K562 (cell line): ENCODE measurements around the gene ULK1. TPM values are rescaled to one million over a fixed set of nuclear protein-coding genes. Genes with fewer than 3 reads are reported as not detected.

Experiments
- FOXP4 ChIP-seq: sonication (generic); formaldehyde crosslinking; IDR thresholded peaks from 2 replicates; pipeline ENCODE4 v1.8.0; 2022; ENCODE audit warnings: mild to moderate bottlenecking, missing genetic modification reagents, borderline replicate concordance
- HMGXB4 ChIP-seq: sonication (generic); formaldehyde crosslinking; IDR thresholded peaks from 2 replicates; pipeline ENCODE4 v1.8.1; 2023; ENCODE audit warnings: mild to moderate bottlenecking, missing genetic modification reagents
- NCOA2 ChIP-seq, 2 experiments: fragments of 450-650 bp; IDR thresholded peaks; 2 replicates each; pipeline ENCODE4 v1.6.1; 2018; ENCODE audit warnings: mild to moderate bottlenecking in 2 of 2, moderate library complexity in 1 of 2; ENCODE audit not compliant: partially characterized antibody in 2 of 2
- POU5F1 ChIP-seq: fragments of 150-350 bp; IDR thresholded peaks from 2 replicates; pipeline ENCODE4 v1.6.1; 2014; ENCODE audit warnings: borderline replicate concordance, low read length, low read depth, mild to moderate bottlenecking; ENCODE audit not compliant: partially characterized antibody
- RBM15 ChIP-seq: fragments of 200-400 bp; formaldehyde crosslinking; IDR thresholded peaks from 2 replicates; pipeline ENCODE4 v1.6.1; 2018; ENCODE audit warnings: mild to moderate bottlenecking, low read length, moderate library complexity; ENCODE audit not compliant: insufficient read depth
- ZNF253 ChIP-seq: fragments of 250-450 bp; sonication (Bioruptor Pico); conservative IDR thresholded peaks from 2 replicates; pipeline ENCODE4 v1.6.1; 2021; ENCODE audit warnings: mild to moderate bottlenecking
- ZNF395 ChIP-seq: fragments of 200-800 bp; sonication (Bioruptor generic); IDR thresholded peaks from 2 replicates; pipeline ENCODE4 v1.6.1; 2017; ENCODE audit warnings: missing genetic modification characterization, missing compliant biosample characterization
- ZNF609 ChIP-seq: sonication (generic); formaldehyde crosslinking; IDR thresholded peaks from 2 replicates; pipeline ENCODE4 v1.8.1; 2023; ENCODE audit warnings: missing genetic modification reagents, mild to moderate bottlenecking, borderline replicate concordance
- ZSCAN29 ChIP-seq: fragments of 450-650 bp; IDR thresholded peaks from 2 replicates; pipeline ENCODE4 v1.6.1; 2017
- polyA plus RNA-seq, 8 experiments: library from polyadenylated mRNA; depleted of rRNA in 4 of 8; stranded (reverse) in 5 of 8; unstranded in 3 of 8; fragments of >200 nt; fragmentation: Nextera tagmentation in 2 of 8; fragmentation: Illumina TruSeq in 1 of 8; extraction: Ambion mirVana in 2 of 8; extraction: Trizol in 1 of 8; gene quantifications; 2 replicates each; pipeline versions ENCODE4 v1.2.1 to v1.2.3, GENCODE V29; 2011 to 2014; ENCODE audit warnings: inconsistent platforms in 1 of 8, missing spikeins in 1 of 8
- total RNA-seq, 7 experiments: library from RNA; depleted of rRNA in 6 of 7; stranded (reverse); fragments of >200 nt in 6 of 7; fragmentation: Illumina TruSeq in 2 of 7; extraction: Trizol in 2 of 7; gene quantifications; 2 replicates each; pipeline versions ENCODE4 v1.2.1 to v1.2.3, GENCODE V29; 2011 to 2021; ENCODE audit warnings: low replicate concordance in 1 of 7
- TF ChIP-seq, protein P1 (sequence below): fragments of 450-650 bp; formaldehyde crosslinking; IDR thresholded peaks from 2 replicates; pipeline ENCODE4 v1.4.0; 2020; ENCODE audit warnings: mild to moderate bottlenecking, moderate library complexity
- TF ChIP-seq, protein P2 (sequence below): fragments of 450-650 bp; IDR thresholded peaks from 2 replicates; pipeline ENCODE4 v1.6.1; 2016; ENCODE audit warnings: antibody characterized with exemption

The ULK1 gene
- total and polyA plus RNA-seq, 9 of the 15 experiments (the other 6 are each of a cell fraction or from before 2014, with no cell fraction given) = 0.15 to 29.4 (median 2.5) TPM

- TF ChIP-seq FOXP4 (CRISPR knock-in tag) (0 out of 2 replicates have a peak, but pooled peaks have one; percentile 30), ZSCAN29 (no peak), ZNF253 (CRISPR knock-in tag) (no peak), RBM15 (no peak), ZNF609 (CRISPR knock-in tag) (no peak), POU5F1 (peak; percentile 92), HMGXB4 (CRISPR knock-in tag) (peak; percentile 79; the same call in 1 of the 2 replicates), NCOA2 (IDR thresholded peaks at IDR 0.05; ENCODE audit: partially characterized antibody in 2 of 2) (no peak), ZNF395 (CRISPR knock-in tag) (peak; percentile 56; the same call in 1 of the 2 replicates)
- TF ChIP-seq, protein P1, sequence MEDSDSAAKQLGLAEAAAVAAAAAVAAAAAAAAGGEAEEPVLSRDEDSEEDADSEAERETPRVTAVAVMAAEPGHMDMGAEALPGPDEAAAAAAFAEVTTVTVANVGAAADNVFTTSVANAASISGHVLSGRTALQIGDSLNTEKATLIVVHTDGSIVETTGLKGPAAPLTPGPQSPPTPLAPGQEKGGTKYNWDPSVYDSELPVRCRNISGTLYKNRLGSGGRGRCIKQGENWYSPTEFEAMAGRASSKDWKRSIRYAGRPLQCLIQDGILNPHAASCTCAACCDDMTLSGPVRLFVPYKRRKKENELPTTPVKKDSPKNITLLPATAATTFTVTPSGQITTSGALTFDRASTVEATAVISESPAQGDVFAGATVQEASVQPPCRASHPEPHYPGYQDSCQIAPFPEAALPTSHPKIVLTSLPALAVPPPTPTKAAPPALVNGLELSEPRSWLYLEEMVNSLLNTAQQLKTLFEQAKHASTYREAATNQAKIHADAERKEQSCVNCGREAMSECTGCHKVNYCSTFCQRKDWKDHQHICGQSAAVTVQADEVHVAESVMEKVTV (CRISPR knock-in tag) = no peak
- TF ChIP-seq, protein P2, sequence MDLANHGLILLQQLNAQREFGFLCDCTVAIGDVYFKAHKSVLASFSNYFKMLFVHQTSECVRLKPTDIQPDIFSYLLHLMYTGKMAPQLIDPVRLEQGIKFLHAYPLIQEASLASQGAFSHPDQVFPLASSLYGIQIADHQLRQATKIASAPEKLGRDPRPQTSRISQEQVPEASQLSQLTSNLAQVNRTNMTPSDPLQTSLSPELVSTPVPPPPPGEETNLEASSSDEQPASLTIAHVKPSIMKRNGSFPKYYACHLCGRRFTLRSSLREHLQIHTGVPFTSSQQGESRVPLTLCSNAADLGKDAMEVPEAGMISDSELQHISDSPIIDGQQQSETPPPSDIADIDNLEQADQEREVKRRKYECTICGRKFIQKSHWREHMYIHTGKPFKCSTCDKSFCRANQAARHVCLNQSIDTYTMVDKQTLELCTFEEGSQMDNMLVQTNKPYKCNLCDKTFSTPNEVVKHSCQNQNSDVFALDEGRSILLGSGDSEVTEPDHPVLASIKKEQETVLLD = peak; percentile 67; the same call in 1 of the 2 replicates
These were observed 55.2 kb downstream of the ULK1 start, which contains the start of gene EP400 (continued) for GRCh38 chr12:131949431-131950181.
